Astrocyte of the spinal cord (primary cell): ENCODE results near the gene PEF1.
A peak's percentile ranks its signal among the peaks of the same experiment; 100 is the strongest.

ENCODE experiments used
- DNase-seq: peaks from one replicate; pipeline ENCODE4 v3.0.0; 2011; ENCODE audit warnings: low read depth, low spot score
- H3K4me3 ChIP-seq: 2 replicates; pipeline ENCODE4 v1.5.1; 2011; ENCODE audit warnings: low read depth, mild to moderate bottlenecking, low read length, moderate library complexity
- CTCF ChIP-seq: IDR thresholded peaks from 2 replicates; pipeline ENCODE4 v1.5.1; 2012; ENCODE audit warnings: low read depth, mild to moderate bottlenecking, low read length, inconsistent platforms
- in situ Hi-C: cut with HindIII; loops from 2 replicates; pipeline ENCODE4 v1.10.0; 2017; ENCODE audit warnings: low sequenced_read_pairs

Gene PEF1

GRCh38 chr1:31669786-31670592, 25.3 kb upstream of the PEF1 start:
- in situ Hi-C loops: no loop called here
- DNase-seq: peak; percentile 68
- peak; percentile 40 for TF ChIP-seq CTCF
- H3K4me3 ChIP-seq: no peak overlapping the region

- in situ Hi-C loops: no loop called here
- DNase-seq: no peak
- H3K4me3 ChIP-seq: no peak overlapping the region
- no peak for TF ChIP-seq CTCF
Measured at GRCh38 chr1:31669433-31669785, 24.7 kb upstream of the PEF1 start.

GRCh38 chr1:31668303-31668883, 23.7 kb upstream of the PEF1 start:
- in situ Hi-C loops: no loop called here
- no peak for TF ChIP-seq CTCF
- DNase-seq: no peak
- H3K4me3 ChIP-seq: no peak overlapping the region

GRCh38 chr1:31667065-31667785, 22.5 kb upstream of the PEF1 start:
- no peak for TF ChIP-seq CTCF
- in situ Hi-C loops: no loop called here
- no peak overlapping the region for H3K4me3 ChIP-seq
- DNase-seq: no peak

GRCh38 chr1:31666263-31666963, 21.7 kb upstream of the PEF1 start:
- no peak for TF ChIP-seq CTCF
- in situ Hi-C loops: no loop called here
- H3K4me3 ChIP-seq: no peak overlapping the region
- peak; percentile 19 for DNase-seq

- in situ Hi-C loops: no loop called here
Measured at GRCh38 chr1:31665234-31665878, 20.7 kb upstream of the PEF1 start.

More at GRCh38 chr1:31665234-31665878, 20.7 kb upstream of the PEF1 start:
- no peak for DNase-seq
- no peak for TF ChIP-seq CTCF
- H3K4me3 ChIP-seq: no peak overlapping the region
